IPS-NIHi11 (cell line): ENCODE data around the gene VSIG10L.

ENCODE experiments used
- DNase-seq: peaks from one replicate; pipeline ENCODE4 v3.0.0; 2012; ENCODE audit warnings: mixed read lengths, low spot score

VSIG10L gene

GRCh38 chr19:51338563-51339312 is 3.2 kb downstream of the VSIG10L start:
- DNase-seq: peak; percentile 94

GRCh38 chr19:51337861-51338562 is 3.9 kb downstream of the VSIG10L start:
- DNase-seq: no peak

GRCh38 chr19:51337141-51337860 is 4.6 kb downstream of the VSIG10L start:
- no peak for DNase-seq

- DNase-seq: peak; percentile 70
These were observed 8.0 kb downstream of the VSIG10L start for GRCh38 chr19:51333836-51334460.

- no peak for DNase-seq
These were observed 10.2 kb downstream of the VSIG10L start for GRCh38 chr19:51331716-51332115.

GRCh38 chr19:51331193-51331592 is 10.7 kb downstream of the VSIG10L start:
- DNase-seq: no peak

GRCh38 chr19:51330366-51330765 is 11.6 kb downstream of the VSIG10L start:
- DNase-seq: no peak

GRCh38 chr19:51329411-51329810 is 12.5 kb downstream of the VSIG10L start:
- no peak for DNase-seq

- DNase-seq: peak; percentile 97
These were observed 14.6 kb downstream of the VSIG10L start for GRCh38 chr19:51327066-51328001.

GRCh38 chr19:51326216-51327065 is 15.5 kb downstream of the VSIG10L start:
- no peak for DNase-seq

- no peak for DNase-seq
These were observed 16.6 kb downstream of the VSIG10L start for GRCh38 chr19:51325161-51325976.

GRCh38 chr19:51324167-51324481 is 17.8 kb downstream of the VSIG10L start:
- no peak for DNase-seq

GRCh38 chr19:51323481-51324166 is 18.3 kb downstream of the VSIG10L start:
- DNase-seq: no peak

- no peak for DNase-seq
These were observed 20.1 kb downstream of the VSIG10L start for GRCh38 chr19:51321799-51322198.

- DNase-seq: peak; percentile 40
These were observed 21.7 kb downstream of the VSIG10L start for GRCh38 chr19:51320280-51320657.

GRCh38 chr19:51319649-51320279 is 22.2 kb downstream of the VSIG10L start:
- no peak for DNase-seq

GRCh38 chr19:51318687-51319648 is 23.0 kb downstream of the VSIG10L start:
- DNase-seq: peak; percentile 52
